ENCODE results near the gene TEX264.

The TEX264 gene

DNA sequence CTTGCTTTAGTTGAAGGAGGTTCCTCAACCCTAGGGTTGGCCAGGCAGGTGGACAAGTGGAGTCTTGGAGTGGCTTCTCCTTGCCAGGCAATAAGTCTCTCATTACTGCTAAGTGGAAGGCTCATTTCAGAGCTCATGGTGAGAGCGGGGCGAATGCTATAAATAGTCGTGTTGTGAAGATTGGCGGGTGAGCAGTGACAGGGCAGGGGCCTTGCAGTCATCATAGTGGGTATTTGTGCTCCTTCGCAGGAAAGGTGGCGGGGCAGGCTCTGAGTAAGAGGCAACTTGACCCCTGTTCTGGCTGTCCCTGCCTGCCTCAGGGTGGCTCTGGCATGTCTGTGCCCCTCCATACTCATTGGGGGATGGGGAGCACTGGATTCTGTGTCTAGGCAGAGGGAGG lies 27.2 kb downstream of the TEX264 start:
- no peak for DNase-seq (ENCODE audit: low read depth in 3 of 3)

DNA sequence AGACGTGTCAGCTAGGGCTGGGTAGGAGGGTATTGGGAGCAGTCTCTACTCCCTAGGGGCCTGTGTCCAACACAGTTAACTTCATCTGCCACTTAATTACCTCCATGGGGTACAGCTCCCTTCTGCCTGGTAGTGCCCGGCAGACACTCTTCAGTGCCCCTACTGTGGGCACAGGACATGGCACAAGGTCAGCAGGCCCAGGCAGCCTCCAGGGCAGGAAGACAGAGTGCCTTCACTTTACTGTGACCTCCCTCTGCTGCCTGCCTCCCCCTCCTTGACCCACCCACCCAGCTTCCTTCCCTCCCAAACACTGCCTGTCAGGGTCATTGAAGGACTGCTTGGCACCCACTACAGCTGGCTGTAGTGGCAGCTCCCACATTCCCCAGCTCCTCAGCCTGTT lies 29.4 kb downstream of the TEX264 start:
- DNase-seq (ENCODE audit: low read depth in 3 of 3): no peak

DNA sequence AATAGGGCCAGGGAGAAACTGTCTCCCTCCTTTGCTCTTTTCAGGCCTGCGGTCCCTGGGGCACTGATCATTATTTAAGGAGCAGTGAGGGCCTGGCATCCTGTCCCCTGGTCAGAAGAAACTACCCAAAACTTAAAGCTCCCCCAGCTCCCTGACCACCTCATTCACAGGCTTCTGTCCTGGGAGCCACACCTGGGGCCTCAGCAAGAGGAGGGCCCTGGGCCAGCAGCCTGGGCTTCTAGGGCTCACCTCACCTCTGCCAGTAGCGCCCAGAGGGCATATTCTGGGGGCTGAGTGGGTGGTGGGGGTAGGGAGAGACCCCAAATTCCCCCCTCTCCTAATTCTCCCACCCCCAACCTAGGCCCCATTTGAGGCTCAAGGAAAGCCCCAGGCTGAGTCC lies 31.1 kb downstream of the TEX264 start:
- DNase-seq (ENCODE audit: low read depth in 3 of 3): no peak

DNA sequence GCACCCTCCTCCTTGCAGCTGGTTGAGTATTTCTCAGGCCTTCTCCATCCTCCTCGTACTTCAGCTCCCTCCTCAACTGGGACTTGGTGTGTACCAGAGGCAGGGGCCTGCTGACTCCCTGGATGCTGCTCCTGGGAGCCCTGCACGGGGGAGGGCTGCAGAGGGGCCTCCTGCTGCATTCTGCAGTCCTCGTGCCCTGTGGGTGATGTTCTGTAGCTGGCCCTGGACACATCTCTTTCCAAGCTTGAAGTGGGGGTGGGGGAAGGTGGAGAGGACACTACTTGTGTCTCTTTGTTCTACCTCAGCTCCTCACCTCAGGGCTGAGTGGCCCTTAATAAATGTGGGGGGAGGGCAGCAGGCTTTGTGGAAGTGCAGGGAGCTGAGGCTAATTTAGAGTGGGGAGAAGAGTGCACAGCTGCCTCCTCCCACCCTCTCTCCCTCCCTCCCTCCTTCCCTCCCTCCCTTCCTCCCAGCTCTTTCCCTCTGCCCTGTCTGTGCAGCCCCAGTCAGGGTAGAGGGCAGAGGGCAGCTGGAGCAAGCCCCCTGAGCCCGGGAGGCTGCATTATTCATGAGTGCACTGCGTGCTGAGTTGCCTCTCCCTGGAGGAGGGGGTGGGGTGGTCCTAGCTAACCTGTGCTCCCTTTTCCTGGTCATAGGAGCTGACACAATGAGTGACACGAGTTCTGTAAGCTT lies 32.2 kb downstream of the TEX264 start:
- no peak for DNase-seq (ENCODE audit: low read depth in 3 of 3)

DNA sequence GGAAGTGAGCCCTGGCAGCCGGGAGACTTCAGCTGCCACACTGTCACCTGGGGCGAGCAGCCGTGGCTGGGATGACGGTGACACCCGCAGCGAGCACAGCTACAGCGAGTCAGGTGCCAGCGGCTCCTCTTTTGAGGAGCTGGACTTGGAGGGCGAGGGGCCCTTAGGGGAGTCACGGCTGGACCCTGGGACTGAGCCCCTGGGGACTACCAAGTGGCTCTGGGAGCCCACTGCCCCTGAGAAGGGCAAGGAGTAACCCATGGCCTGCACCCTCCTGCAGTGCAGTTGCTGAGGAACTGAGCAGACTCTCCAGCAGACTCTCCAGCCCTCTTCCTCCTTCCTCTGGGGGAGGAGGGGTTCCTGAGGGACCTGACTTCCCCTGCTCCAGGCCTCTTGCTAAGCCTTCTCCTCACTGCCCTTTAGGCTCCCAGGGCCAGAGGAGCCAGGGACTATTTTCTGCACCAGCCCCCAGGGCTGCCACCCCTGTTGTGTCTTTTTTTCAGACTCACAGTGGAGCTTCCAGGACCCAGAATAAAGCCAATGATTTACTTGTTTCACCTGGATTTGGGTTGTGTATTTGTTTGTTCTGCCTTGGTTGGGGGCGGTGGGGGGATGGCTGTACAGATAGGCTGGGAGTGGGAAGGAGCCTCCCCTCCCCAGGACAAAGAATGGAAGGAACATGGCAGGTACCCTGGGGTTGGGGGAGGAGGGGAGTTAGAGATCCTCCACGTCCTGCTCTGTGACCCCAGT lies 32.9 kb downstream of the TEX264 start:
- DNase-seq (ENCODE audit: low read depth in 3 of 3): no peak

DNA sequence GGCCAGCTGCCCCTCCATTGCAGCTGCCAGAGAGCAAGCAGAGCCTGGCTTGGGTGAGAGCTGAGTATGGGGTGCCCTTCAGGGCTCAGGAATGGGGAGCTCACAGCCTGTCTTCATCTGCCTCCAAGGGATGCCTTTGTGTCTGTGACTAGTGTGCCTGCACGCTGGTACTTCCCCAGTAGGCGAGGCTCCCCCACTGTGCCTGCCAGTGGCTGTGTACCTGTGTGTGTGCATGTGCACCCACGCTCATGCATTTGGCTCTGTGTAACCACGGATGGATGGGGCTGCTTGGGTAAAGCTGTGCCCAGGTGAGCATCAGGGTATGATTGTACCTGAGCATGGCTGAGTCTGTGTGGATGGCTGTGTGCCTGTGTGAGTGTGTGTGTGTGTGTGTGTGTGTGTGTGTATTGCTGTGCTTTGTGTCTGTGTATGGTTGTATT lies 33.5 kb downstream of the TEX264 start:
- DNase-seq (ENCODE audit: low read depth in 3 of 3): no peak

DNA sequence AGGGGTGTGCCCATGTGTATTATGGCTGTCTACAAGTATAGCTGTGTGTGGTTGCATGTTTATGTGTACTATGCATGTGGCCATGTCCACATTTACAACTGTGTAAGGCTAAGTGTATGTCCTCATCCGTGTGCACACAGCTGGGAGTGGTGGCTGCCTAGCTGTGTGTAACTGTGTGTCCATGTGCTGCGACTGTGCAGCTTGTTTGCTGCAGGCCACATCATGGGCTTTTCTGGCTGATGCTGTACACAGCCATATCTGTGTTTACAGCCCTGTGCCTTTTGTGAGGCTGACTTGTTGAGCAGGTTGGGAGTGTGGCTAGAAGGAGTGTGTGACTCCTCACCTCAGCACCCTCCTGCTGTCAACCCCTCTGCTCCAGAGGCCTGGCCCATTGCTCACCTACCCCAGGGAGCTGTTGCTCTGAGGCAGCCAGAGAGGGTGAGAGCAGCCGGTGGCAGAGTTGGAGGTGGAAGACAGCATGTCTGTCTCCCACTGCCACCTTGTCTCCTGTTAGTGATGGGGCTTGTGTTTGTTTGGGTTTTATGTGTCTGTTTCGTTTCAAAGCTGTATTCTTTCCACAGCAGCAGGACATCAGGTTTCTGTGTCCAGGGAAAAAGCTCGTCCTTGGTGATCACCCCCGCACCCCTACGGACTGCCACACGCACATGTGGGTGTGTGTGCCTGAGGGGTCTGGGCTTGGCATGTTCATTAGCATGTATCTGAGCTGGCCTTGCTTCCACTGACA lies 34.4 kb downstream of the TEX264 start:
- DNase-seq (ENCODE audit: low read depth in 3 of 3): no peak

DNA sequence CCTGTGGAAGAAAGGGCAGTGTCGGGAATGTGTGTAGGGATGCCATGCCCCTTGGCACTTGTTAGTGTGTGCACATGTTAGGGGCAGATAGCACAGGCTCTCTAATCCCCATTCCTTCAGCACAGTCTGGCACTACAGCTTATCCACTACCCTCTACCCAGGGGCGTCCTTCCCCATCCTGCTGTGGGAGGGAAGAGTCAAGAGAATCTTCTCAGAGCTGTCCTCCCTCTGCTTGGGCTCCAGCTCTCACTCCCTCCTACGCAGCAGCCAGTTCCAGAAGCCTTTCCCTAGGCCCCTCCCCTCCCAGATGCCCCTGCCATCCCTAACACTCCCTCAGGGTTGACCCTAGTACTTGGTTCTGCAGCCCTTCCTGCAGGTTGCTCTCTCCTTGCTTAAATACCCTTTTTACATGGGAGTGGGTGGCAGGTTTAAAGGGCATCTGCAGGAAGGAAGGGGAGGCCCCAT lies 35.0 kb downstream of the TEX264 start:
- DNase-seq (ENCODE audit: low read depth in 3 of 3): no peak

DNA sequence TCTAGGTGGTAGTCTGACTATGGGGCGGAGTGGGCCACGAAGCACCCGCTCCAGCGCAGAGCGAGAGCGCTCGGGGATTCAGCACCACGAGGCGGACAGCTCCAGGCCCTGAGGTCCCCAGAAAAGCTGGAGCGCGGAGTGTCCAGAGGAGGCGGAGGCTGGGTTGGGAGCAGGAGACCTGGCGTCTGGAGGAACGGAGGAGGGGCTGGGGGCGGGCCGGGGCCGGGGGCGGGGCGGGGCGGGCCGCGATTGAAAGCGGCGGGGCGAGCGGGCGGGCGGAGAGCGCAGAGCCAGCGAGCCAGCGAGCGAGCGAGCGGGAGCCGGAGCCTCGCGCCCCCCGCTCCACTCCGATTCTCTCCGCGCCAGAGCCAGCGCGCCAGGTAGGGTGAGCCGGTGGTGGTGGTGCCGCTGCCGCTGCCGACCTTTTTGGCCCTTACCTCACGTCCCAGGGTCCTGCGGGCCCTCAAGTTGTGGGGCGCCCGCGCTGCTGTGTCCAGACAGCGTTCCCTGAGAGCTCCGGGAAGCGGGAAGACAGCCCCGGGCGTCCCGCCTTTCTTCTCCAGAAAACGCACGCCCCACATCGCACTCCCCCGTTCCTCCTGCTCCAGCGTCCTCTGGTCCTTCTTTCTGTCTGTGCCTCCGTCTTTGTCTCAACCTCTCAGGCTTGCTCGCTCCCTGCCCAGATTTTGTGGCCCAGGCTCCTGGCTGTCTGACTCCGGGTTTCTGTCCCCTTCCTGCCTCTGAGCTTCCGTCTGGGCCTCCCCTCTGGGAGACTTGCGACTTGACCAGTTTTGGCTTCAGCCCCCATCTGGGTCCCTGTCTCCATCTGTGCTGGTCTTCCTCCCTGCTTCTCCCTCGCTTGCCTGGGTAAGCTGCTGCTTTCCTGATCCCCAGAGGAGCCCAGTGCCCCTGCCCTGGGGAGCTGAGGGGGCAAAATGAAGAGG lies 36.0 kb downstream of the TEX264 start, which contains the start of gene GRM2:
TSS of gene GRM2 (plus strand) at position 281 of the 944 bp plus-strand sequence. CDS start 1,916 bp downstream, outside the sequence.
- DNase-seq (ENCODE audit: low read depth in 3 of 3): peak in 1 of 3 experiments; percentile 30

DNA sequence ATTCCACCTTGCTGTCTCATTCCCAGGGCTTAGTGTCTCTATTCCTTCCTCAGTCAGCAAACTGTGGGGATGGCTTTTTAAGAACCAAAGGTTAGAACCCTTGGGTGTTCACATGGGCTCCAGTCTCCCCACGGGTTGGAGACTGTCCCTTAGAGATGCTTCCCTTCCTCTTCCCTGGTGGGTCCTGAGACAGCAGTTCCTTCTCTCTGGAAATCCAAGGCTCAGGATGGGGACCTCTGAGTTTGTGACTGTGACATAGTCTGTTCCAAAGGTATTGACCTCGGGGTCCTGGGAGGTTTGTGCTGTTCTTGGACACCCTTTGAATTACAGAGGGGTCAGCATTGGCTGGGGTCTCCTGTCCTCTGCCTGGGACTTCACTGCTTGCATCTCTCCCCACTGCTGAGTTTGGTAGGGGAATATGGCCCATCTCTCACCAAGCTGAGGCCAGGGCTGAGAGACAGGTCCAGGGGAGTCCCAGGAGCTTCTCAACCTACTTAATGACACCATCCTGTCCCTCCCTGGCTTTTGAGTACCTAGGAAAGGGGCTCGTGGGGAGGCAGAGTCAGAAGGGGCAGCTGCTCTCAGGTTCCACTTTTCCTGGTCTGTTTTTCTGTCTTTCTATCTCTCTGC lies 37.3 kb downstream of the TEX264 start:
- DNase-seq (ENCODE audit: low read depth in 3 of 3): no peak

DNA sequence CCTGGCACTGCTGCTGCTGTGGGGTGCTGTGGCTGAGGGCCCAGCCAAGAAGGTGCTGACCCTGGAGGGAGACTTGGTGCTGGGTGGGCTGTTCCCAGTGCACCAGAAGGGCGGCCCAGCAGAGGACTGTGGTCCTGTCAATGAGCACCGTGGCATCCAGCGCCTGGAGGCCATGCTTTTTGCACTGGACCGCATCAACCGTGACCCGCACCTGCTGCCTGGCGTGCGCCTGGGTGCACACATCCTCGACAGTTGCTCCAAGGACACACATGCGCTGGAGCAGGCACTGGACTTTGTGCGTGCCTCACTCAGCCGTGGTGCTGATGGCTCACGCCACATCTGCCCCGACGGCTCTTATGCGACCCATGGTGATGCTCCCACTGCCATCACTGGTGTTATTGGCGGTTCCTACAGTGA lies 38.0 kb downstream of the TEX264 start:
- DNase-seq (ENCODE audit: low read depth in 3 of 3): no peak

DNA sequence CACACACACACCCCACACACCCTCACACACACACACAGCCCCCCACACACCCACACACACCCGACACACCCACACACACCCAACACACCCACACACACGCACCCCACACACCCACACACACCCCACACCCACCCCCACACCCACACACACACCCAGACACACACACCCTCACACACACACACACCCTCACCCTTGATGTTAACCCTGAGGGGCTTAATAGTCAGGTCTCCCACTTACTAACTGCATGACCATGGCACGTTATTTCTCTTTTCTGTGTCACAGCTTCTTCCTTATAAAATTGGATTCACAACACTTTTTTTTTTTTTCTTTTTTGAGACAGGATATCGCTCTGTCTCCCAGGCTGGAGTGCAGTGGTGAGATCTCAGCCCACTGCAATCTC lies 38.6 kb downstream of the TEX264 start:
- no peak for DNase-seq (ENCODE audit: low read depth in 3 of 3)

DNA sequence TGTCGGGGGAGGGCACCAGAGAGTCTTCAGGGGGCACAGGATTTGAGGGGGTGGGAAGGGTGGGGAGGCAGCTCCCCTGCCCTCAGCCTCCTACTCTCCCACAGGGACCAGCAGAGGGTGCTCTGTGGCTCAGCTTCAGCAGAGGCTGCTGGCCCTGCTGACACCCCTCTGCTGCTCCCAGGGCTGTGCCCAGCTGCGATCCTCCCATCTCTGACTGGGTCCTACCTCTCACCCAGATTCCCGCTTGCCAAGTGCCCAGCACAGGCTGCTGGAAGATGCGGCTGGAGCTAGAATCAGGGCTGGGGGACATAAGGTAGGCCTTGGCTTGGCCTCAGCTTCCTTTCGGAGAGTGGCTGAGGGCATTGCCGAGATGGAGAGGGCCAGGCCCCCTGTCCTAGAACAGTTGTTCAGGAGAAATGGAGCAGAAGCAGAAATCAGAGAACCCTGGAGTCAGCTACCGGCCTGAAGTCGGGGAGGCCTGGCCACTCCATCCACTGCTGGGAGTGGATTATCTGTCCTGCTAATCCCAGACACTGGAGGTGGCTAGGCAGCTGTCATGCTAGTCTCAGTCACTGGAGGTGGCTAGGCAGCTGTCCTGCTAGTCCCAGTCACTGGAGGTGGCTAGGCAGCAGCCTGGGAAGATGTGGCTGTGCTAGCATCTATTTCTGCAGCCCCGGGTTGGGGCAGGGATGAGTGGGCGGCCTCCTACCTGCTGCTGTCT lies 39.7 kb downstream of the TEX264 start:
- no peak for DNase-seq (ENCODE audit: low read depth in 3 of 3)

DNA sequence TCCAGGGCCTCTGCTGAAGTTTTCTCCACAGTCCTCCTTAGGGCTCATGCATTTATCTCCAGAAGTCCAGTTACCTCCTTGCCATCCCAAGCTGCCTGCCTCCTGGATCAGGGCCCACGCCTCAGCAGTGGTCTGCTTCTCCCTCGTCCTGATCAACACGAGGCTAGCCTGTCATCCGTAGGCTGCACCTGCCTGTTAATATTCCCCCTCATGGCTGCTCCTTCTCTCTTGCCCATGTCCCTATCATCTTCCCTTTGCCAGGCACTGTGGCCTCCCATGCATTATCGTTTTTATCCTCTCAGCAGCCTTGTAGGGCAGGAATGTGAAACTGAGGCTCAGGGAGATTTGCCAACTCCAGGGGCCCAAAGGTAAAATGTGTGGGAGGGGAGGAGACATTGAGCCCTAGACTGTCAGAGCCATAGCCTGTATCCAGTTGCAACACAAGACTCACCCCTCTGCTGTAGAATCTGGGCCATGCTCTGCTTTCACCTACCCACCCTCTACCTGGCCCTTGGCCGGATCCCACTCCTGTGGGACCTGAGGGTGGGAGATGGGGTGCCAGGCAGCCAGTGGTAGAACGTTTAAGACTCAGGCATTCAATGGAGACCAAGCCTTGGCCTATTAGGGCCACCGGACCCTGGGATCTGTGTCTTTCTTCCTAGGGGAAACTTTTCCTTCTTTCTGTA lies 40.4 kb downstream of the TEX264 start:
- DNase-seq (ENCODE audit: low read depth in 3 of 3): no peak

DNA sequence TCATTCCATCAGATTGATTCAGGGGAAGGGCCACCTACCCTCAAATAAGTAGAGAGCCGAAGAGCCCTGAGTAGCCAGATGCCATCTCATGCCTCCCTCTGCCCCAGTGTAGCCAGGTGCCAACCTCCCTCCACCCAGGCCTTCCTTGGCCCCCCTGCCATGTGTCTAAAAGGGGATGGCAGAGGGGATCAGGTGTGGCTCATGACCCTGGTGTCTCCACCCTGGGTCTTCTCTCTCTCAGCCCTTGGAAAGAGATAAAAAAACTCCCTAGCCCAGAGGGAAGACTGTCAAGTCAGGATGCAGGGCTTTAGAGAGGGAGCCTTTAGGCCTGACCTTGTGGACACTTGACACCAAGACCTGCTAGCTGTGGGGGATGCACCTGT lies 41.0 kb downstream of the TEX264 start:
- DNase-seq (ENCODE audit: low read depth in 3 of 3): no peak

DNA sequence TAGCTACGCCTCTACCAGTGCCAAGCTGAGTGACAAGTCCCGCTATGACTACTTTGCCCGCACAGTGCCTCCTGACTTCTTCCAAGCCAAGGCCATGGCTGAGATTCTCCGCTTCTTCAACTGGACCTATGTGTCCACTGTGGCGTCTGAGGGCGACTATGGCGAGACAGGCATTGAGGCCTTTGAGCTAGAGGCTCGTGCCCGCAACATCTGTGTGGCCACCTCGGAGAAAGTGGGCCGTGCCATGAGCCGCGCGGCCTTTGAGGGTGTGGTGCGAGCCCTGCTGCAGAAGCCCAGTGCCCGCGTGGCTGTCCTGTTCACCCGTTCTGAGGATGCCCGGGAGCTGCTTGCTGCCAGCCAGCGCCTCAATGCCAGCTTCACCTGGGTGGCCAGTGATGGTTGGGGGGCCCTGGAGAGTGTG lies 41.5 kb downstream of the TEX264 start:
- no peak for DNase-seq (ENCODE audit: low read depth in 3 of 3)

DNA sequence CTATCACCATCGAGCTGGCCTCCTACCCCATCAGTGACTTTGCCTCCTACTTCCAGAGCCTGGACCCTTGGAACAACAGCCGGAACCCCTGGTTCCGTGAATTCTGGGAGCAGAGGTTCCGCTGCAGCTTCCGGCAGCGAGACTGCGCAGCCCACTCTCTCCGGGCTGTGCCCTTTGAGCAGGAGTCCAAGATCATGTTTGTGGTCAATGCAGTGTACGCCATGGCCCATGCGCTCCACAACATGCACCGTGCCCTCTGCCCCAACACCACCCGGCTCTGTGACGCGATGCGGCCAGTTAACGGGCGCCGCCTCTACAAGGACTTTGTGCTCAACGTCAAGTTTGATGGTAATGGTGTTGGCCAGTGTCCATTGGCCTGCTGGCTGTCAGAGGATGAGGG lies 41.9 kb downstream of the TEX264 start:
- DNase-seq (ENCODE audit: low read depth in 3 of 3): no peak

DNA sequence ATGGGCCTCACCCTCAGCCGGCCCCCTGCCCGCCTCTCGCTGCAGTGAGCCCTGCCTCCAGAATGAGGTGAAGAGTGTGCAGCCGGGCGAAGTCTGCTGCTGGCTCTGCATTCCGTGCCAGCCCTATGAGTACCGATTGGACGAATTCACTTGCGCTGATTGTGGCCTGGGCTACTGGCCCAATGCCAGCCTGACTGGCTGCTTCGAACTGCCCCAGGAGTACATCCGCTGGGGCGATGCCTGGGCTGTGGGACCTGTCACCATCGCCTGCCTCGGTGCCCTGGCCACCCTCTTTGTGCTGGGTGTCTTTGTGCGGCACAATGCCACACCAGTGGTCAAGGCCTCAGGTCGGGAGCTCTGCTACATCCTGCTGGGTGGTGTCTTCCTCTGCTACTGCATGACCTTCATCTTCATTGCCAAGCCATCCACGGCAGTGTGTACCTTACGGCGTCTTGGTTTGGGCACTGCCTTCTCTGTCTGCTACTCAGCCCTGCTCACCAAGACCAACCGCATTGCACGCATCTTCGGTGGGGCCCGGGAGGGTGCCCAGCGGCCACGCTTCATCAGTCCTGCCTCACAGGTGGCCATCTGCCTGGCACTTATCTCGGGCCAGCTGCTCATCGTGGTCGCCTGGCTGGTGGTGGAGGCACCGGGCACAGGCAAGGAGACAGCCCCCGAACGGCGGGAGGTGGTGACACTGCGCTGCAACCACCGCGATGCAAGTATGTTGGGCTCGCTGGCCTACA lies 44.4 kb downstream of the TEX264 start:
- no peak for DNase-seq (ENCODE audit: low read depth in 3 of 3)

DNA sequence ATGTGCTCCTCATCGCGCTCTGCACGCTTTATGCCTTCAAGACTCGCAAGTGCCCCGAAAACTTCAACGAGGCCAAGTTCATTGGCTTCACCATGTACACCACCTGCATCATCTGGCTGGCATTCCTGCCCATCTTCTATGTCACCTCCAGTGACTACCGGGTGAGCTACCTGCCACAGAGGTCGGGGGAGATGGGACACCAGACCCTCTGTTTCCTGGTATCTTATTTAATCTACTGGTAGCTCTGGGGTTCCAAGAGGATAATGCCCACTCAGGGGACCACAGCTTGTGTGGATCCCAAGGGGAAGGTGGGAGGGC lies 44.9 kb downstream of the TEX264 start:
- no peak for DNase-seq (ENCODE audit: low read depth in 3 of 3)

All from stimulated activated CD4-positive, alpha-beta T cell treated with anti-CD3 and anti-CD28 coated beads, TNF-alpha, amount 100 ng/mL, for 24 hours (primary cell).